GM12873 (cell line): ENCODE data around the gene DZIP1.

Source experiments
- TF ChIP-seq, protein P1 (sequence below): IDR thresholded peaks from 2 replicates; pipeline ENCODE4 v1.5.1; 2012; ENCODE audit warnings: low read depth, mild to moderate bottlenecking, moderate library complexity, low read length, control low read depth; ENCODE audit not compliant: insufficient read depth; ENCODE audit errors: missing control alignments

The DZIP1 gene

GRCh38 chr13:95570016-95570415 is 74.5 kb downstream of the DZIP1 start:
- TF ChIP-seq, protein P1, sequence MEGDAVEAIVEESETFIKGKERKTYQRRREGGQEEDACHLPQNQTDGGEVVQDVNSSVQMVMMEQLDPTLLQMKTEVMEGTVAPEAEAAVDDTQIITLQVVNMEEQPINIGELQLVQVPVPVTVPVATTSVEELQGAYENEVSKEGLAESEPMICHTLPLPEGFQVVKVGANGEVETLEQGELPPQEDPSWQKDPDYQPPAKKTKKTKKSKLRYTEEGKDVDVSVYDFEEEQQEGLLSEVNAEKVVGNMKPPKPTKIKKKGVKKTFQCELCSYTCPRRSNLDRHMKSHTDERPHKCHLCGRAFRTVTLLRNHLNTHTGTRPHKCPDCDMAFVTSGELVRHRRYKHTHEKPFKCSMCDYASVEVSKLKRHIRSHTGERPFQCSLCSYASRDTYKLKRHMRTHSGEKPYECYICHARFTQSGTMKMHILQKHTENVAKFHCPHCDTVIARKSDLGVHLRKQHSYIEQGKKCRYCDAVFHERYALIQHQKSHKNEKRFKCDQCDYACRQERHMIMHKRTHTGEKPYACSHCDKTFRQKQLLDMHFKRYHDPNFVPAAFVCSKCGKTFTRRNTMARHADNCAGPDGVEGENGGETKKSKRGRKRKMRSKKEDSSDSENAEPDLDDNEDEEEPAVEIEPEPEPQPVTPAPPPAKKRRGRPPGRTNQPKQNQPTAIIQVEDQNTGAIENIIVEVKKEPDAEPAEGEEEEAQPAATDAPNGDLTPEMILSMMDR: no peak

GRCh38 chr13:95568131-95568530 is 76.4 kb downstream of the DZIP1 start:
- TF ChIP-seq, protein P1: no peak

- TF ChIP-seq, protein P1: no peak
These were observed 79.7 kb downstream of the DZIP1 start for GRCh38 chr13:95564733-95565291.

GRCh38 chr13:95564091-95564490 is 80.4 kb downstream of the DZIP1 start:
- TF ChIP-seq, protein P1: no peak

GRCh38 chr13:95560387-95560786 is 84.1 kb downstream of the DZIP1 start:
- TF ChIP-seq, protein P1: no peak

DNA sequence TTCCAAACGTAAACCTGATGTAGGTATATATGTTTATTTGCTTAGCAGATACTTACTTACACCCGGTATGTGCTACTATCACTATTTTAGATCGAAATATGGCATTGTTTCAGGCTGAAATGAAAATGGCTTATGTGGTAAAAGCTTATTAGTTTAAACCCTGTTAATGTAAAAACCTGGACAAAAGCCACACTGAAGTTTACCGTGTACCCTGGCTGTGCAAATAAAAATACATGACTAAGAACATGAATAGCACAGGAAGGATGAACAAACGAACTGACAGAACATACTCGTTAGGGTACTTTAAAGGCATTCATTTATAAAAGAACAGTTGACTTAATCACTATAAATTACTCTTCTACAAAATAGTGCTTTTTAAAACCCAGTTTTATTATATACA is 85.4 kb downstream of the DZIP1 start:
- TF ChIP-seq, protein P1: no peak

DNA sequence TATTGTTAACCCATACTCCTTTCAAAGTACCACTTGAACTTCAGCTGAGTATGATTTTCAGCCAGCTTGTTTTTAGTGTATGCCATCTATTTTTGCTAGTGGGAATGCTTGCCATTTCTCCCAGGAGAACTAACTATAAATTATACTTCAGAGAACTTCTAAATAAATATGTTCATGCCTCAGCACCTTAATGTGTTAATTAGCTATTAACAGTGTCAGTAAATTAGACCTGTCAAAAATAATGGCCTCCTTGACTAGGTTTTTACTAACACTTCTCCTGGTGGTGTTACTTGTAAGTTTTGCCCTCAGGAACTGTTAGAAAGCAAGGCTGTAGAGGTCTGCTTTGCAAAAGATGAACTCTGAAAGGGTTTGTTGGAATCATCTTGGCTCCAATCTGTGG is 87.5 kb downstream of the DZIP1 start:
- TF ChIP-seq, protein P1: no peak
